Measurements from ENCODE around the gene TNFSF13.

DNA sequence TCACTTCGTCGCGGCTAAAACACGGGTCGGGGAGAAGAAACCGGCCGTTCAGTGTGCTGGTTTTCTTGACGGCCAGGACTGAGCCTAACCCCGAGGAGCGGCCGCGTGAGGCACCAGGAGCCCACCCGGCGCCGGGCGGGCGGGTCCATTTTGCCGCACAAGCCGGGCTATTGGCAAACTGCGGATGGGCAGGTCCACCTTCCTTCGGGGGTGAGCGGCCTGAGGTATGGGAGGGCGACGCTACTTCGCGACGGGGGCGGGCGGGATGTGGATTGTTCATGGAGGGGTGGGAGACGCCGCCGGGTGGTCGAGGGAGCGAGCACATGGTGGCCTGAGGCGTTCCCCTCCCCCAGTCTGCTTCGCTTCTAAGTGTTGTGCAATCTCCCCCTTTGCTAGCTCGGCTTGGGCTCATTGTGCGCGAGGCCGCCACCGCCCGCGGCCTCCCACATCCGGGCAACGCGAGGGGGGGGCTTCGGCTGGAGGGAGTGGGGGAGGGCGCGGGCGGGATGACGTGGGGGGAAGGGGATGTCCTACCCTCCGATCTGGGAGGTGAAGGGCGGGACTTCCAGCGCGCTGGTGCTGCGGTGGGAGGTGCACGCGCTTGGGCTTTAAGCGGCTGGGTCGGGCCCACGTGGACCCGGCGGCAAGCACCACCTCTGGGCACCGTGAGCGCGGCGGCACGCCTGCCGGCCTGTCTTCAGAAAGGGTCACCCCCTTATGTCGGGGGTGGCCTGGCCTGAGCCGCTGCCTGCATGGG is 15.0 kb downstream of the TNFSF13 start:
- TF ChIP-seq, protein P1, sequence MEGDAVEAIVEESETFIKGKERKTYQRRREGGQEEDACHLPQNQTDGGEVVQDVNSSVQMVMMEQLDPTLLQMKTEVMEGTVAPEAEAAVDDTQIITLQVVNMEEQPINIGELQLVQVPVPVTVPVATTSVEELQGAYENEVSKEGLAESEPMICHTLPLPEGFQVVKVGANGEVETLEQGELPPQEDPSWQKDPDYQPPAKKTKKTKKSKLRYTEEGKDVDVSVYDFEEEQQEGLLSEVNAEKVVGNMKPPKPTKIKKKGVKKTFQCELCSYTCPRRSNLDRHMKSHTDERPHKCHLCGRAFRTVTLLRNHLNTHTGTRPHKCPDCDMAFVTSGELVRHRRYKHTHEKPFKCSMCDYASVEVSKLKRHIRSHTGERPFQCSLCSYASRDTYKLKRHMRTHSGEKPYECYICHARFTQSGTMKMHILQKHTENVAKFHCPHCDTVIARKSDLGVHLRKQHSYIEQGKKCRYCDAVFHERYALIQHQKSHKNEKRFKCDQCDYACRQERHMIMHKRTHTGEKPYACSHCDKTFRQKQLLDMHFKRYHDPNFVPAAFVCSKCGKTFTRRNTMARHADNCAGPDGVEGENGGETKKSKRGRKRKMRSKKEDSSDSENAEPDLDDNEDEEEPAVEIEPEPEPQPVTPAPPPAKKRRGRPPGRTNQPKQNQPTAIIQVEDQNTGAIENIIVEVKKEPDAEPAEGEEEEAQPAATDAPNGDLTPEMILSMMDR (IDR thresholded peaks at IDR 0.05; ENCODE audit: borderline replicate concordance, extremely low read depth, low read length, poor library complexity, severe bottlenecking), result no peak
- no peak for TF ChIP-seq EZH2 (IDR thresholded peaks at IDR 0.05; ENCODE audit: borderline replicate concordance, low read depth, low read length, severe bottlenecking)
